HG03342 (cell line): ENCODE data around the gene IFNL4.
"Not testable (repeated sequence)": the region's sequence is repeated elsewhere in the genome, so short reads cannot be mapped to it uniquely, and the experiment has no call there.

ENCODE experiments used
- ATAC-seq: cut with Tn5 transposase; IDR thresholded peaks from one replicate; pipeline ENCODE4 v1.9.1; 2021; ENCODE audit warnings: mild to moderate bottlenecking, moderate library complexity; ENCODE audit not compliant: unreplicated experiment

IFNL4 gene

DNA sequence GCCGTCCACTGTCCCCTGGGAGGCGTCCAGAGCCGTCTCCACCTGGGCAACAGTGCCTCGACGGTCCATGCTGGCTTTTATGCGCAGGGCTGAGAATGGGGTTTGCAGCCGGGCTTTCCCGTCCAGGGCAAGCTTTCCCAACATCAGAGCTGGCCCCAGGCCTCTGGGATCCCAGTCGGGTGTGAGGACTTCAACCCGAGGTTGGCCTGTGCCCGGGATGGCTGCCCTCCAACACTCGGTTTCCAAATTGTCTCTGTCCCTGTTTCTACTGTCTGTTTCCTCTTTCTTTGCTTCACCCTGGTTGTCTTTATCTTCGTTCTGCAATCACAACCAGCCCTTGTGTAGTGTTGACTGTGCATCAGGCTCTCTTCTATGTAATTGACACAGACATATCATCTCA is at the start of gene IFNL4:
Gene IFNL4, minus strand, starts transcription at position 51 of the 400 bp plus-strand sequence.
- no peak for ATAC-seq

DNA sequence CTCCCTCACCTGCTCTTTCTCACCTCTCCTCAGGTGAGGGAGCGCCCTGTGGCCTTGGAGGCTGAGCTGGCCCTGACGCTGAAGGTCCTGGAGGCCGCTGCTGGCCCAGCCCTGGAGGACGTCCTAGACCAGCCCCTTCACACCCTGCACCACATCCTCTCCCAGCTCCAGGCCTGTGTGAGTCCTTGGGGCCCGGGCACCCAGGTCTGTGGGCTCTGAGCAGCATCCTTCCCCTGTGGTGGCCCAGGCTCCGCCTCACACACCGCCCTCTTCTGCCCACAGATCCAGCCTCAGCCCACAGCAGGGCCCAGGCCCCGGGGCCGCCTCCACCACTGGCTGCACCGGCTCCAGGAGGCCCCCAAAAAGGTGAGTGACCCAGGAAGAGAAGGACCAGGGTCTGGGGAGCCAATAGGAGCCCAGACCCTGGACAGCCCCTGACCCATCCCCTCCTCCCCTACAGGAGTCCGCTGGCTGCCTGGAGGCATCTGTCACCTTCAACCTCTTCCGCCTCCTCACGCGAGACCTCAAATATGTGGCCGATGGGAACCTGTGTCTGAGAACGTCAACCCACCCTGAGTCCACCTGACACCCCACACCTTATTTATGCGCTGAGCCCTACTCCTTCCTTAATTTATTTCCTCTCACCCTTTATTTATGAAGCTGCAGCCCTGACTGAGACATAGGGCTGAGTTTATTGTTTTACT is 49.4 kb upstream of the IFNL4 start:
- no peak for ATAC-seq

GRCh38 chr19:39296906-39297305 is 48.2 kb upstream of the IFNL4 start:
- ATAC-seq = no peak

- no peak for ATAC-seq
Observed at GRCh38 chr19:39296055-39296645, 47.5 kb upstream of the IFNL4 start, which contains the start of gene IFNL1. TSS of gene IFNL1 (plus strand) at chr19:39296407. CDS start at chr19:39296422, 15 bp downstream.

DNA sequence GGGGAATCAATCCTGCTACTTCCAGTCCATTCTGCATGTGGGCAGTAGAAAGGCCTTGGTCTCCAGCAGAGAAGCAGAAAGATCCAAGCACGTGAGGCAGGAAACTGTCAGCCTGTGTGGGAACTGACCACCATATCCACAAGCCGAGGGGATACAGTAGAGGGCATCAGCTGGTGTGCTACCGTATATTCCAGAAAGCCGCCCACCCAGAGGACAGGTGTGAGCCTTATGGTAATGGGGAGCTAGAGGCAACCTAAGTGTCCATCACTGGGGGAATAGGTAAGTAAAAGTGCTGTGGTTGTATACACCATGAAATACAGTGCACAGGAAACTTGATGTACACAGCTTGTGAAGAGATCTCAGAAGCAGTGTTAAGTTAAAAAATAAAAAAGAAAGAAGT is 44.7 kb upstream of the IFNL4 start:
- no peak for ATAC-seq

DNA sequence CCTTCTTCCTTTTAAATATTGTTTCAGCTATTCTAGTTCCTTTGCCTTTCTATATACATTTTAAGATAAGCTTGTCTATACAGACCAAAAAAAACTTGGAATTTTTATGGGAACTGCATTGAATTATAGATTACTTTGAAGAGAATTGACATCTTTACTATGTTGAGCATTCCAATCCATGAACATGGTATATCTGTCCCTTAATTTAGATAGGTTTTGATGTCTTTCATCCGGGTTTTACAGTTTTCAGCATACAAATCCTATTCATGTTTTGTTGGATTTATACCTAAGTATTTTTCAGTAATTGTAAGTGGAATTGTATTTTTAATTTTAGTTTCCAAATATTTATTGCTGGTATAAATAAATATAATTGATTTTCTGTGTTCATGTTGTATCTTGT is 35.4 kb upstream of the IFNL4 start:
- no peak for ATAC-seq

GRCh38 chr19:39282021-39282420 is 33.4 kb upstream of the IFNL4 start:
- ATAC-seq = no peak

GRCh38 chr19:39277598-39277997 is 28.9 kb upstream of the IFNL4 start:
- no peak for ATAC-seq

- no peak for ATAC-seq
Observed at GRCh38 chr19:39276740-39277139, 28.1 kb upstream of the IFNL4 start.

DNA sequence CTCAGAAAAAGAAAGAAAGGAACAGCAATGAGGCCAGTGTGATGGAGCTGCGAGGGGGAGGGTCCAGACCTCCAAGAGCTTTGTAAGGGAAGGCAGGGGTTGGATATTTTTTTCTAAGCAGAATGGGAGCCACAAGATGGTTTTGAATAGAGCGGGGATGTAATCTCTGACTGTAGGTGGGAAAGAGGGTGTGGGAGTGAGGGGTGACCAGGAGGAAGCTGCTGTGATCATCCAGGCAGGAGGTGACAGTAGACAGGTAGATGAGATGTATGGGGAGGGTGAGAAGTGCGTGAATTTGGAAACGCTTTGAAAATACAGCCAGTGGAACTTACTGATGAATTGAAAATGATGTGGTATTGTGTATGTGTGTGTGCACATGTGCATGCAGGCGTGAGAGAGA is 26.9 kb upstream of the IFNL4 start:
- ATAC-seq = no peak

- ATAC-seq = not testable (repeated sequence)
Observed at GRCh38 chr19:39273859-39274258, 25.2 kb upstream of the IFNL4 start.

DNA sequence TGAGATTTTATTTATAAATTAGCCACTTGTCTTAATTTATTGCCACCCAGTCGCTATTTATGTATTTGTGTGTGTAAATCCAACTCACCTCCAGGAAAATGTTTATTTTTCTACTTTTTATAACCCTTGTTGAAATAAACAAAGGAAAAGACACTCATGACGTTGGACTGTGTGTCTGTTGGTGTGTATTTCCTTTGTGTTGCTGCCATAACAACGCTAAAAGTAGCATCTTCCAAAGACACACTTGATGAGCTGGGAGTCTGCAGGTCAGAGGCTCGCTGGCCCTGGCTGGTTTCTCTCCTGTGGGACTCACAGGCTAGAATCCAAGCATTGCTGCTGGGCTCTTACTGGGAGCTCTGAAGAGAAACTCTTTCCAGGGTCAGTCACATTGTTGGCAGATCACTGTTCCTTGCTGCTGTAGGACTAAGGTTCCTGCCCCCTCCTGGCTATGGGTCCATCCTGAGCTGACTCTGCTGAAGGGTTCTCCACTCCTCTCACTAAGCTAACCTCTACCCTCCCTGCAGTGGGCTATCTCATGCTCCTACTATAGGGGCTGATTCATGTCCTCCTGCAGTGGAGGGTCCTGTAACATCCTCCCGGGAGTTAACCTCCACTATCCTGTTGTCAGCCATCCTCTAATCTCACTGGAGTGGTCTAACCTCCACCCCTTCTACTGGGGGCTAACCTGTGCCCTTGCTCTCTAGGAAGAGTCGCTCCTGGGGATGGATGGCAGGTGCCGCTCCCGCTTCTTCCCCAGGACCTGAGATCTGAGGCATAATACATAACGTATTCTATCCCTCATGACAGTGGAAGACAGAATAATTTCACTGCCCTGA is 21.6 kb upstream of the IFNL4 start:
- ATAC-seq = no peak

DNA sequence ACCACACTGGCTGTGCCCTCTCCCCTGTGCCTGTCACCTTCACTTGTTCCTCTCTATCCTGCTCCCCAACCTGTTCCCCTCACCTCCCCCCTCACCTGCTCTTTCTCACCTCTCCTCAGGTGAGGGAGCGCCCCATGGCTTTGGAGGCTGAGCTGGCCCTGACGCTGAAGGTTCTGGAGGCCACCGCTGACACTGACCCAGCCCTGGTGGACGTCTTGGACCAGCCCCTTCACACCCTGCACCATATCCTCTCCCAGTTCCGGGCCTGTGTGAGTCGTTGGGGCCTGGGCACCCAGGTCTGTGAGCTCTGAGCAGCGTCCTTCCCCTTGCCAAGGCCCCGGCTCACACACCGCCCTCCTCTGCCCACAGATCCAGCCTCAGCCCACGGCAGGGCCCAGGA is 20.7 kb upstream of the IFNL4 start:
- ATAC-seq = not testable (repeated sequence)

- ATAC-seq = not testable (repeated sequence)
Observed at GRCh38 chr19:39268531-39269223, 20.0 kb upstream of the IFNL4 start.

DNA sequence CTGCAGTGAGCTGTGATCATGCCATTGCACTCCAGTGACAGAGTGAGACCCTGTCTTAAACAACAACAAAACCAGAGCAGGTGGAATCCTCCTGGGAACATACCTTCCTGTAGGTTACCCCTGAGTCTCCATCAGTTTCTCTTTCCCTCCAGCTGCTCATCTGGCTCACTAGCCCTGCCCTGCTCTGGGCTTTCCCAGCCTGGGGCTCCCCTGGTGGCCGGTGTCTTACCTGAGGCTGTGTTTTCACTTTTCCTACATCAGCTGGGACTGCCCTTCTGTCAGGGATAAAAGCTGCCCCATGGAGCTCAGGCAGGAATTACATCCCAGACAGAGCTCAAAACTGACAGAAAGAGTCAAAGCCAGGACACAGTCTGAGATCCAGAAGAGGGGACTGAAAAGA is 19.4 kb upstream of the IFNL4 start, which contains the start of gene IFNL2:
Gene IFNL2, plus strand, starts transcription at position 312 of the 400 bp plus-strand sequence. CDS start 173 bp downstream, outside the sequence.
- not testable (repeated sequence) for ATAC-seq

- ATAC-seq = no peak
Observed at GRCh38 chr19:39265321-39265916, 16.8 kb upstream of the IFNL4 start.

DNA sequence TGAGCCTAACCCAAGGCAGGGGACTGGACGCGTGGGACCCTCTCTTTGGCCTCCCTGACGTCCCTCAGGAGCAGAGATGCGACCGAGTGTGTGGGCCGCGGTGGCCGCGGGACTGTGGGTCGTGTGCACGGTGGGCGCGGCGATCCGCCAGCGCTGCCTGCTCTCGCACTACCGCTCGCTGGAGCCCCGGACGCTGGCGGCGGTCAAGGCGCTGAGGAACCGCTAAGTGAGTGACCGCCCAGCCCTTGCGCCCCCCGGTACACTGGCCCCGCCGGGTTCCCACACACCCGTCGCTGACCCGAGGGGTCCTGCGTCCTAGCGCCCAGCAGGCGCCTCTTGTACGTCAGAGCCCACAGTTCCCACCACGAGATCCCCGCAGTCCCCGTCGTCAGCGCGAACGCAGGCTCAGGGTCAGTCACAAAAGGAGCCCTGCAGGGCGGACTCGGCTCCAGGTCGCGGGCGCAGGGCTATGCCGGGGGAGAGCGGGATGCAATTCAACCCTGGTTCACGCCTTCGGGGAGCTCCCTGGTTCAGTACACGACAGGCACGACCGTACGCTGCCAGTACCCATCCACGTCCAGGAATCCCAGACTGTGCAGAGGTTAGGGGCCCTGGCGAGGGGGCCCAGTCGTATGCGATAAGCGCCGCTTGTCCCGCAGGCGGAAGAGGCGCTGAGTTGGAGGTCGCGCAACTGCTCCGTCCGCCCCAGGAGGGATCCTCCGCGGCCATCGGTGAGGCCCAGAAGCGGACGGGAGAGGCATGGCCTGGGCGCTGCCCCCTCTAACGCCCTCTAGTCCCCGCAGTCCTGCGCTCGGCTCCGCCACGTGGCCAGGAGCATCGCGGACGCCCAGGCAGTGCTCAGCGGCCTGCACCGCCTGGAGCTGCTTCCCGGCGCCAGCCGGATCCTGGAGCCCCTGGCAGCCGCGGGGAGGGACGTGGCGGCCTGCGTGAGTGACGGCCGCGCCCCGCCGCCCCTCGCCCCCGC is 15.9 kb upstream of the IFNL4 start:
- no peak for ATAC-seq

DNA sequence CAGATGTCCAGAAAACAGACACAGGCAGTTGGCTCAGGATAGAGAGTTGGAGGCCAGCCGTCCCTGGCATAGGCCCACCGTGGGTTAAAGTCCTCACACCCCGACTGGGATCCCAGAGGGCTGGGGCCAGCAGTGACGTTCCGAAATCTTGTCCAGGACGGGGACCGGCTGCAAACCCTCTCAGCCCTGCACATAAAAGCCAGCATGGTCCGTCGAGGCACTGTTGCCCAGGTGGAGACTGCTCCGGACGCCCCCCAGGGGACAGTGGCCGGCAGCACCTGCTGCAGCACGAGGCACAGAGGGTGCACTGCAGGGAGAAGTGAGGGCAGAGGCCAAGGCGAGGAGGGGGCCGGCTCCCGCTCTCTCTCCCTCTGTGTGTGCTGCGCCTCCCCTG is 15.3 kb upstream of the IFNL4 start:
- ATAC-seq = no peak

DNA sequence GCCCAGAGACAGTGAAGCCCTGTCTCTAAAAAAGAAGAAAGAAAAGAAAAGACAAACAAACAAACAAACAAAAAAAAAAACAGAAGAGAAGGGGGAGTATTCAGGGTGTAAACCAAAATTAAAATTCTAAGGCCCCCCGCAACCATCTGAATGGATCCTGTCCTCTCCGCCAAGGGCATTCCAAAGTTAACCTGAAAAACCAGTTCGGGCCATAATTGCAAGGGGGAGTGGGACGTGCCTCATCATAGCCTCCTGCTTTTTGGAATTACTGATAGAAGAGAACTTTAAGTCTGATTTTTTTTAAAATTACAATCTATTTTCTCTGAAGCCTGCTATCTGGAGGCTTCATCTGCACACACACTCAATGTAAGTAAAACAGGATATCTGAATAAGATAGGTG is 13.8 kb upstream of the IFNL4 start:
- no peak for ATAC-seq
